HG03460 (cell line): ENCODE measurements around the gene SMARCAL1.
"Not testable (repeated sequence)": the region's sequence is repeated elsewhere in the genome, so short reads cannot be mapped to it uniquely, and the experiment has no call there.

ENCODE experiments used
- ATAC-seq: cut with Tn5 transposase; IDR thresholded peaks from one replicate; pipeline ENCODE4 v1.9.1; 2021; ENCODE audit not compliant: unreplicated experiment

SMARCAL1 gene

GRCh38 chr2:216412022-216412999 is at the start of gene SMARCAL1:
Gene SMARCAL1, plus strand, starts transcription at chr2:216412484. Its CDS starts 2,221 bp downstream, at chr2:216414705.
- ATAC-seq = peak; percentile 93

DNA sequence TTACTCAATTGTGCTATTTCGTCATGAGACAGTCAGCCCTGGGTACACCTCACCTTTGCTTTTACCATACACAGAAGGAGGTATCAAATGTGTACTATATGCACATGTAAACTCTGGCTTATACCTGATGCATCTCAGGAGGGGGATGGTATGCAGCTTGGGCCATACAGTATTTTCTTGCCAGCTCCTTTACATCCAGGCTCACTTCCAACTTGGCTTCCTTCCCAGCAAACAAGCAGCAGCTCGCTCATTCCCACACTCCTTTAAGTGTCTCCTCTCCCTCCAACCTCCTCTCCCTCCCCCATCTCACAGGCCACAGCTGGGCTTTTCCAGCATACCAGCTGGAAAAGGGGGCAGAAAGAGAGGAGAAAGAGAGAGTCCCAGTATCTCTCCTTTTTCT is 49.6 kb upstream of the SMARCAL1 start:
- ATAC-seq = no peak

DNA sequence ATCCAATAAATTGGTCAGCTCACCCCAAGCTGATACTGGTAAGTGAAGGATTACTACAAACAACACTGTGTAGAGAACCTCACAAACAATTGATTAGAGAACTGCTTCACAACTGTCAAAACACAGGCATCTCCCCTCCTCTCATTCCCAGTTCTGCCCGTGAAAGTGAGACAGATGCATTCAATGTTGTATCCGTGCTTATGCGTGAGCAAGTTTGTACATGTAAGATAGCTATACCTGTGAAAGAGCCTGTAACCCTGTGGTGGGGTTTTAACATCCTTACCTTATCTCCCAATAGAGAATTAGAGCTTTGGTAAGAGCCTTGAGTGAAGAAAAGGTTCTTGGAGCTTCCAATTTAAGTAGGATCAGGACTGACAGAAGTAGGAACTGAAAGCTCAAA is 49.1 kb upstream of the SMARCAL1 start:
- no peak for ATAC-seq

DNA sequence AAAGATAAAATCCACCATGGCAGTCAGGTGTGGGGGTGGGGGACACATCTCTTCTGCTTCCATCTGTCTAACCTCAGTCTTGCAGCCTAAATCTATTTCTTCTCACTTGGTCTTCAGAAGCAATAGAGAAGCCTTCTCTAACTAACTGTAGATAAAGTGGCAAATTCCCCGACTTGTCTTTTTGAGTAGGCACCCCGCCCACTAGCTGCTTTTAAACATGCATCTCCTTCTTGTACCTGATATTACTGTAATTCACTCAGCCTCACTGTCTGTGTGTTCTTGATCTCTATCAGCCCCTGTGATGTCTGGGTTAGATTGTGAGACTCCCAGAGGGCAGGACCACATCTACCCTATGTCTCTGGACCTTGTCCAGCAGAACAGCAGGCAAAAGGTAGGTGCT is 46.8 kb upstream of the SMARCAL1 start:
- ATAC-seq = no peak

DNA sequence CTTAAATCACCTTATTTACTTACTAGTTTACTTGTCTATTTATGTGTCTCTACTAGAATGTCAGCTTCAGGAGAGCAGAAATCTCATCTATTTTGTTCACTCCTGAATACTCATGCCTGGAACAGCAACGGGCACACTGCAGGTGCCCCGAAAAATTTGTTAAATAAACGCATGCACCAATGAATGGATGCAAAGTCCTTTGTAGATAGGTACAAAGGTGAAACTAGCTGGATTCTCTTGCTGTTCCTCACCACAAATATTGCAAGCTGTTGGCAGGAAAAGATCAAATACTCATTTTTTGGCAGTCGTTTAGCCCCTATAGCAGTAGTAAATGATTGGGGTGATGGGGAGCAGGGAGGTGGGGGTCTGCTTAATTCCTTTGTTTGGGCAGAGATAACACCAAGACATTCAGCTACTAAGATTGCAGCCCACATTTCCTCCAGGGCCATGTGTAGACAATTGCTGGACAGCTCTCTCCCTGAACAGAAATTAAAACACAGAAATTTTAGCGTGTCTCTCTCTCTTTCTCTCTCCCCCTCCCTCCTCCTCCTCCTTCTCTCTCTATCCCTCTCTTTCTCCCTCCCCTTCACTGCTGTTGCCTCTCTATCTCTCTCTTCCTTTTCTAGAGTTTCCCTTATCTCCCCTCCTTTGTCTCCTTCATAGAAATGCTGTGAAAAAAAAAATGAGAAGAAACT is 45.4 kb upstream of the SMARCAL1 start:
- no peak for ATAC-seq

- ATAC-seq = no peak
These were observed 42.5 kb upstream of the SMARCAL1 start for GRCh38 chr2:216369821-216370220.

- no peak for ATAC-seq
These were observed 41.1 kb upstream of the SMARCAL1 start for GRCh38 chr2:216370961-216371712.

DNA sequence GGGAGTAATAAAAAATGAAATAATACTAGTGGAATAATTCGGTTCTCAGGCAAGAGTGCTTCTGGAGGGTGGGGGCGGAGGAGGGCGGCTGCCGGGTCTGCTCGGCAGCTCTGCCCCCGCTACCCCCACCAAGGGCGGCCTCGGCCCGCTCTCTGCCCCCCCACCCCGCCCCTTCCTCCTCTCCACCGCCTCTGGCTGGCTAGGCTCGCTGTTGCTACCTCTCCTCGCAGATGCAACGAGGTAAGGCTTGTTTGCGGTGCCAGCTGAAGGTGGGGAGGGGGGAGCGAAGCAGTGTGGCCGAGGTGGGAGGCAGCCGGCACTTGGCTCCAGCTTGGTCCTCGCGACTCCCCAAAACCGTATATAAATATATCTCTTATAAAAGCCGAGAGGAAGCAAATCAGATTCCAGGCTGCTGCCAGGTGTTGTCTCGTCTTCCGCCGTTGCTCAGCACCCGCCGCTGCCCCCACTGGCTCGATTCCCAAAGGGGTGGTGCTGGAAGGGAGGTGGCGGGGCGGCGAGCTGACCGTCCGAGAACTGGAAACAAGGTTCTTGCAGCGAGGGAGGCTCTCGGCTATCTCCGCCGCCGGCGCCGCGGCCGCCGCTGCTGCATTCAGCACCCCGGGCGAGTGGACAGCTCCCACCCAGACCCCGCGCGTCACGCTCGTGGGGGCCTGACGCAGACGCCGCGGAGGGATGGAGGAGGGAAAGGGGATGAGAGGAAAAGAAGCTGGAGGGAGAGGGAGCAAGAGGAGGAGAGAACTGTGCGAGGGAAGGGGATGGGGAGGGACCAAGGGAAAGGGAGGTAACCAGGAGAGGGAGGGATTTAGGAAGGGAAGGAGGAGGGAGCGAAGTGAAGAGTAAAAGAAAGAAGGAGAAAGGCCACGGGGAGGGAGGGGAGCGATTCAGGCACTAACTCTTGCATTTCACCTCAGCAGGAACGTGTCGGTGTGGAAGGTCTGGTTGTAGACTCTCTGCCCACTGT is 40.3 kb upstream of the SMARCAL1 start, which contains the start of gene MARCHF4:
MARCHF4 (minus strand) TSS at position 763 of the 982 bp plus-strand sequence. CDS start 2,223 bp downstream, outside the sequence.
- ATAC-seq = no peak

DNA sequence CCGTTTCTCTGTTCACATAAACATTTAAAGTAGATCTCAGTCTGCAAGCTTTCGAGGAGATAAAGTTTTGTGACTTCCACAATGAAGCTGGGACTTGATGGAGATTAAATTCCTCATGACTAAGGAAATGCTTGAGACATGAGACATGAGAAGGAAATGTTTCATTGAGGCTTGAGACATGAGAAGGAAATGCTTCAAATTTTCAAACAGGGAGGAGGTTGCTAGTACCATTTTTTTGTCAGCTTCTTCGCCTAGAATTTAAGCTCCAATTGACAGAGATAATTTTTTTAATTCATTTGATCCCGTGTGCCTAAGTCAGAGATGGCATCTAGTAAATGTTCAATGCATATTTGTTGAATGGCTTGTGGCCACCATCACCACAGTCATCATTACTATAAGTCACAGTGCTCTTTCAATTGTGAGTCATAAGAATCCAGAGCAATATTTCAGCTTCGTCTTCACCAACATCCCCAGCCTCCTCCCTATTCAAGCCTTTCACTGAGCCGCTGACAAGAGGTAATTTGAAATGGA is 39.5 kb upstream of the SMARCAL1 start:
- ATAC-seq = no peak

- no peak for ATAC-seq
These were observed 38.4 kb upstream of the SMARCAL1 start for GRCh38 chr2:216373896-216374295.

- no peak for ATAC-seq
These were observed 37.0 kb upstream of the SMARCAL1 start for GRCh38 chr2:216375286-216375685.

DNA sequence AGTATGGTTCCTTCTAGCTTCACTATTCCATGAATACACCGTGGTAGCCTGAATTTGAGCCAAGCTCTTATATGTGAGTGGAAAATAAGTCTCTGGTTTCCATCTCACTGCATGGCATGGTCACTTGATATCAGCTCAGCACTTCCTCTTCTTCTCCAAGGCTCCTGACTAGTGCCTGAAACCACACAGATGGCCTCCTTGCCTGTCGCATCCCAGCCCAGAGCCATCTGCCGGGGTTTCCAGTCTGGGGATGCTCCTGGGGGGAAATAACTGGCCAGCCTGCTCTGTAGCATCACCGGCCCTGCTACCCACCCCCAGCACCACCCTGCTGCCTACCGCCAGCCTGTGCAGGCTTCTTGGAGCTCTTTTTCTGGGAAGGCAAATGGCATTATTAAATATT is 32.3 kb upstream of the SMARCAL1 start:
- ATAC-seq = no peak

DNA sequence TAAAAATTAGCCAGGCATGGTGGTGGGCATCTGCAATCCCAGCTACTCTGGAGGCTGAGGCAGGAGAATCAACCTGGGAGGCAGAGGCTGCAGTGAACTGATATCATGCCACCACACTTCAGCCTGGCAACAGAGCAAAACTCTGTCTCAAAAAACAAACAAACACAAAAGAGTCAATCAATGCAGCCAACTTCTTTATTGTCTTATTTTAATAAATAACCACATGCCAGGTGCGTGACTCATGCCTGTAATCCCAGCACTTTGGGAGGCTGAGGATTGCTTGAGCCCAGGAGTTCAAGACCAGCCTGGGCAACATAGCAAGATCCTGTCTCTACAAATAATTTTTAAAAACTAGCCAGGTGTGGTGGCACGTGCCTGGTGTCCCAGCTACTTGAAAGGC is 27.9 kb upstream of the SMARCAL1 start:
- not testable (repeated sequence) for ATAC-seq

GRCh38 chr2:216385478-216385877 is 26.8 kb upstream of the SMARCAL1 start:
- no peak for ATAC-seq

GRCh38 chr2:216387262-216387661 is 25.0 kb upstream of the SMARCAL1 start:
- ATAC-seq = no peak

- ATAC-seq = no peak
These were observed 24.0 kb upstream of the SMARCAL1 start for GRCh38 chr2:216388046-216388884.

GRCh38 chr2:216389570-216389969 is 22.7 kb upstream of the SMARCAL1 start:
- ATAC-seq = no peak

- ATAC-seq = no peak
These were observed 20.9 kb upstream of the SMARCAL1 start for GRCh38 chr2:216391401-216391800.
